NCI-H2081 treated with DMSO at 0.1 percent for 48 hours (cell line): Measurements from ENCODE around the gene MAGEF1.

Experiments used
- DNase-seq: peaks from one replicate; lab custom pipeline; 2025; lab: John Stamatoyannopoulos, UW

MAGEF1 gene

DNA sequence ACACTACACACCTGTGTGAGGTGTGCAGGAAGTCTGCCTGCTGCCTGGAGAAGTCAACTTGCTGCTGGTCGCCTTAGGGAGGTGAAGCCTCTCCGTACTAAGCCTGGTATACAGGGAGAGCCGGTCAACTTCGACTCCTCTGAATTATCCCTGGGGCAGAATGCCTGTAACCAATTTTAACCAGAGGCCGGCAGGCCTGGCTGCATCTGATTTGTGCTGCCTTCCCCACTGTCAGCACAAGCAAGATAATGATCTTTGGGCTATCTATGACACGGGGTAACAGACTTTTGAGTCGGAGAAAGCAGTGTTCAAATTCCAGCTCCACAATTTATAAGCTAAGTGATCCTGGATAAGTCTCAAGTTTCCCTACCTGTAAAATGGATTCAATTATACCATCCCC, 42.3 kb downstream of the MAGEF1 start:
- DNase-seq, result no peak

DNA sequence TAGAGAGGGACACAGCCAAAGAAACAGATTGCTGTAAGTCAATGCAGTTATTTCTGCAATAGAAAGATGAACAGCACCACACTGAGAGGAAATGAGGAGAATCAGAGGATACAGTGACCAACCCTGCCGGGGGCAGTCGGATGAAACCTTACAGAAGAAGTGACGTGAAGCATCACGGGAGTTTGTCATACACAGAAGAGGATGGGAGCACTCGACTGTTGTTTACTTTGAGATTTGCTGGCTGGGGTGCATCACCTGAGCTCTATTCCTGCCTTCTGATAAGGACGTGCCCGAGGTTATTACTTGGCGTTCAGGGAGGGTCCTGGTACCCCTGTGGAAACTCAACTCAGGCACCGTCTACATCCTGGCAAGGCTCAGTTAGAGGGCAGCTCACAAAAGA, 45.4 kb downstream of the MAGEF1 start:
- no peak for DNase-seq

DNA sequence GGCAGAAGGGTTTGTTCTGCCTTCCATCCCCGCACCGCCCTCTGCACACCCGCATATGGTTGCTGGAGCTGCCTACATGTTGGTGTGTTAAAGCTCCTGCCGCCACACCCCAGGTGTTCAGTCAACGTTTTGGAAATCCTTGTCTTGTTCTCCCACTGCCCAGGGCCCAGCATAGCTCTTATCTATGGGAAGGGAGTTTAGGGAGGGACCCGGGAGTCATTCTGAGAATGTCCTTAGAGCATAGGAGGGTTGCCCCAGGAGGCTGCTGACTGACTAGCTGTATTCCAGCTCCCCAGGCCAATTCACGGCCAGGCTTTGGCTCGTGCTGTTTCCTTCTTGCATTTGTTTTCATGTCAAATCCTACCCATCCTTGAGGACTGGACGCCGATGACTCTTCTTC, 46.8 kb downstream of the MAGEF1 start:
- DNase-seq, result no peak

DNA sequence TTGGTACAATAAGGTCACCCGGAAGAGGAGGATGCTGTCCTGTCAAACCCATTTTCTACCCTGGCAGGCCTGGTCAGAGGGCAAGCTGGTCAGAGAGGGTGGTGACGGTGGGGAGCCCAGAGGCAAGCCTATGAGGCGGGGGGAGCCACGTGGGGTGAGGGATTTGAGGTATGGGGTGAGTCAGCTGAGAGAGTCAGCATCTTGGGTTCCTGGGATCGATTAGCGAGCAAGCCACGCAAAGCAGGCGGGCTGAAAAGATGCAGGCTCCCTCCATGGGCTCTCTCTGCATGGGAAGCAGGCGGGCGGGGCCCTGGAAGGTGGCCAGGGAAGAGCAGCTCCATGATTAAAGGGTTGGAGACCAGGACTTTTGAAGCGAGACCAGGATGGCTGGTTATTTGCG, 48.1 kb downstream of the MAGEF1 start:
- DNase-seq, result no peak

DNA sequence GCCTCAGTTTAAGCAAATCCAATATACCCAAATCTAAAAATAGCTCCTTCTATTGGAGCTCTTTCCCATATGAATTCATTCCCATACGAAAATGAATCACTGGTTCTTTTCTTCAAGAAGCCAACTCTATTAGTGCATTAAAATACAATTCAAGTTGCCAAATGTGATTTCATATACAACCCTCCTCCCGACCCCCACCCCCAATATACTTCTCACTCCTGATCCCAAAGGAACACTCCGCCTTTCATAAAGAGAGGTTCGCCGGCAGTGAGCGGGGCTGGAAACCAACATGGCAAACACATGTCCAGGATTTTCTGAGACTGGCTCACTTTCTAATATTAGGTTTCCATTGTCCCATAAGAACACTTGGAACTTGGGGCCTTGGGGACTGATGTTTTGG, 48.5 kb downstream of the MAGEF1 start:
- no peak for DNase-seq

DNA sequence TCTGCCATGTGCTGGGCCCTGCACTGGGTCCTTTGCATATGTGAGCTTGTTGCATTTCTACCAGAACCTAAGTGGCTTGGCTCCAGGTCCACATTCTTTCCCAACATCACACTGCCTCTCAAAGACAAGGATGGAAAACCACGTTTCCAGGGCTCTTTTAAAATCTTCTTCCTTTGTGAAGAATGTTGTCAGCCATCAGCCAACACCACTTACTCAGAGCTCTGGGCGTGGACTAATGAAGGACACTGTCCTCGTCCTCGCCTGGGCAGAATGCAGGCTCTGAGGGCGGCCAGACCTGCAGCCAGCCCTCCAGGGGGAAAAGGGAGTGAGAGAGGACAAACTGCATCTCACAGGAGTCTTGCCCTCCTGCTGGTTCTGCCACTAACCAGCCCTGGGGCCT, 49.7 kb downstream of the MAGEF1 start:
- DNase-seq, result no peak

DNA sequence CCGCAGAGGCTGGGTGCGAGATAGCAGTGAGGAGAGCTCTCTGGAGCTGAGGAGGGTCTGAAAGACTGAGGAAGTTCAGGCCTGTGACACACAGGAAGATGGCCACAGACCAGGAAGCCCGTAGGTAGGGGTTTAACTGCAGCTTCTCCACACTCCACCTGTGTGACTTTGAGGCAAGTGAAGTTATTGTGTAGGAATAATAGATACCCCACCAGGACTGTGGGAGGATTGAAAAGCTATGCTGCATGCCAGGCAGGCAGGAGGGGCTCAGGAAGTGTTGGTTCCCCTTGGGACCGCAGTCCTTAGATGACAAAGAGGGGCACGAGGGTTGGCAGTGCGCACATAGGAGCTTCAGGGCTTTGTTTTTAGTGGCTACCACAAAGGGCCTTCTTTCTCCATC, 50.9 kb downstream of the MAGEF1 start:
- DNase-seq, result no peak
